Fibroblast of pulmonary artery (primary cell): Measurements from ENCODE around the gene SLC6A8.

ENCODE experiments used
- DNase-seq: peaks from one replicate; pipeline ENCODE4 v3.0.0-alpha.2; 2010; ENCODE audit warnings: low read depth
- H3K4me3 ChIP-seq: replicated peaks from 2 replicates; pipeline ENCODE4 v1.5.1; 2011; ENCODE audit warnings: low read depth, mild to moderate bottlenecking, control low read depth, low read length, moderate library complexity
- CTCF ChIP-seq: IDR thresholded peaks from 2 replicates; pipeline ENCODE4 v1.5.1; 2011; ENCODE audit warnings: mild to moderate bottlenecking, control low read depth, low read length, inconsistent platforms; ENCODE audit errors: missing control alignments

The SLC6A8 gene

DNA sequence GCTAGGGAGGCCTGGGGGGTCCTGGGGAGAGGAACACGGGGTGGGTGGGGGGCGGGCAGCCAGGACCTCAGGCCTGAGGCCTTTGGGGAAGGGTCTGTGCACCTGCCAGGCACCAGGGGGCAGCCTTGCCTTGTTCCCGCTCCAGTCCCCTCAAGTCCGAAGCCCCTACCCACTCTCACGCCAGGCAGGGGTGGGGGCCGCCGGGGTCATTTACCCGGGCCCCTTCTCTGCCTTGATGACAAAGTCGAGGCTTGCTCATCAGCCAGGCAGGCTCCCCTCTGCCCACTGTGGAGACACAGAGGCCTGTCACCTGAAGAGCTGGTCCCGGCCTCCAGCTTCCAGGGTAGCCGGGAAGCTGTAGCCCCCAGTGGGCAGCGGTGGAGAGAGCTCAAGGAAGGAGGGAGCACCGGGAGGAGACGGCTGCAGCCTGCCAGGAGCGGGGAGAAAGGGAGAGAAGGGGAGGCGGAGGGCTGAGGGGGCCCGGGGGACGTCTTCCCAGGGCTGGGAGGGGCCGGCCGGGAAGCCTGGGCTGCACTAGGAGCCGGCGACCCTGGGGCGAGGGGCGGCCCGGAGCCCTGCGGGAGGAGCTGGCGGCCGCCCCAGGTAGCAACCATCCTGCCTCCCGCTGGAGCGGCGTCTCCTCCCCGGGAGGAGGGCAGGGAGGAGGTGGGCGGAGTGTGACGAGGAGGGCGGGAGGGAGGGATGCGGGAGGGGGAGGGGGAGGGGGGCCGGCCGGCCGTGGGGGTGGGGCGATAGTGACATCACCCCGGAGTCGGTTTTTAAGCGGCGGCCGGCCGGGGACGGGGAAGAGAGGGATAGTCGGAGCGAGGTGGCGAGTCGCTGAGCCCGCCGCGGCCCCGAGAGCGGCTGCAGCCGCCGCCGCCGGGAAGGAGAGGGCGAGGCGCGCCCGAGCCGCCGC is at the start of gene SLC6A8:
TSS of gene SLC6A8 (plus strand) at position 806 of the 919 bp plus-strand sequence. CDS start 649 bp downstream, outside the sequence.
- peak within 1 kb of the TSS; percentile 38 for H3K4me3 ChIP-seq
- peak; percentile 60 for DNase-seq
- TF ChIP-seq CTCF: peak; percentile 15

DNA sequence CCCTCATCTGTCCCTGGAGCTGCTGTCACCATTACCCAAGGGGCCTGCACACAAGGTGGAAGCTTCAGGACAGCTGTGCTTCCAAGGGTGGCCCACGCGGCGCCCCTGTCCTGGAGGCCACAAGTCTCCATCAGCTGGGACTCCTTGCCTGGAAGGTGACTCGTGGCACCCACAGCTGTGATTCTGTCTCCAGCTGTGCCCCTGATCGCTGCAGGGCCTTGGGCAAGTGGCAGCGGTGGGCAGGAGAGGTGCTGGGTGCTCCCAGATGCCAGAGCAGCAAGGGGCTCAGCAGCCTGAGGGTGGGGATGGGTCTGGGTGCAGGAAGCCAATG is 49.7 kb upstream of the SLC6A8 start:
- no peak for TF ChIP-seq CTCF
- H3K4me3 ChIP-seq: no peak overlapping the region
- no peak for DNase-seq

GRCh38 chrX:153638436-153639176 is 49.1 kb upstream of the SLC6A8 start:
- H3K4me3 ChIP-seq: no peak overlapping the region
- TF ChIP-seq CTCF: no peak
- no peak for DNase-seq

GRCh38 chrX:153639177-153640044 is 48.3 kb upstream of the SLC6A8 start:
- TF ChIP-seq CTCF: no peak
- H3K4me3 ChIP-seq: no peak overlapping the region
- DNase-seq: no peak

- no peak for DNase-seq
- H3K4me3 ChIP-seq: no peak overlapping the region
- no peak for TF ChIP-seq CTCF
These were observed 47.6 kb upstream of the SLC6A8 start for GRCh38 chrX:153640045-153640686.
